ENCODE data around the gene LRRFIP1. TPM values are rescaled to one million over a fixed set of nuclear protein-coding genes. Genes with fewer than 3 reads are reported as not detected.

The LRRFIP1 gene
- total RNA-seq, 4 donors from 2014 or later = 51.5 to 95.4 (median 65.6) TPM

GRCh38 chr2:237625777-237626176, 1.6 kb upstream of the LRRFIP1 start:
- 65 to 66% methylated on average over 4 to 6 of the region's 6 CpGs for WGBS, 2 donors
- DNase-seq (ENCODE audit: low spot score in 2 of 2) = no peak

GRCh38 chr2:237626813-237627440, 460 bp upstream of the LRRFIP1 start:
- Histone ChIP-seq H3K36me3 (no peaks in the 10 kb centered on the region), H3K27me3 (peaks cover 0 to 6% of the 10 kb centered on the region in 2 donors), H3K9me3 (no peaks in the 10 kb centered on the region), H3K27ac (peak overlapping the region in 3 of 4 donors; percentile 59 to 81 (median 70)), H3K4me3 (peak overlapping the region; percentile 34 to 72 (median 54)), H3K4me1 (peaks cover 0 to 30% (median 4%) of the 10 kb centered on the region in 4 donors)
- no peak for DNase-seq (ENCODE audit: low spot score in 2 of 2)
- WGBS, 2 donors = 16 to 23% methylated on average over 39 to 40 of the region's 54 CpGs
- no peak for TF ChIP-seq EP300 (IDR thresholded peaks at IDR 0.05)
- TF ChIP-seq CTCF (IDR thresholded peaks at IDR 0.05) = no peak
- no peak for TF ChIP-seq POLR2A (IDR thresholded peaks at IDR 0.05)

More at GRCh38 chr2:237625777-237626176, 1.6 kb upstream of the LRRFIP1 start:
- H3K36me3 ChIP-seq = no peaks in the 10 kb centered on the region
- no peaks in the 10 kb centered on the region for H3K9me3 ChIP-seq
- H3K4me3 ChIP-seq = no peak overlapping the region
- H3K4me1 ChIP-seq = peaks cover 0 to 30% (median 4%) of the 10 kb centered on the region in 4 donors
- H3K27me3 ChIP-seq = peaks cover 0 to 6% of the 10 kb centered on the region in 2 donors
- TF ChIP-seq POLR2A (IDR thresholded peaks at IDR 0.05) = no peak
- H3K27ac ChIP-seq = peak overlapping the region in 1 of 4 donors; percentile 54

- peaks cover 0 to 30% (median 4%) of the 10 kb centered on the region in 4 donors for H3K4me1 ChIP-seq
- no peak for TF ChIP-seq POLR2A (IDR thresholded peaks at IDR 0.05)
- DNase-seq (ENCODE audit: low spot score in 2 of 2) = no peak
- H3K4me3 ChIP-seq = peak overlapping the region; percentile 15 to 72 (median 54)
- no peaks in the 10 kb centered on the region for H3K36me3 ChIP-seq
- peak overlapping the region in 1 of 4 donors; percentile 81 for H3K27ac ChIP-seq
- 68 to 70% methylated on average over 14 of the region's 14 CpGs for WGBS, 2 donors
- H3K9me3 ChIP-seq = no peaks in the 10 kb centered on the region
- H3K27me3 ChIP-seq = peaks cover 0 to 6% of the 10 kb centered on the region in 2 donors
Measured at GRCh38 chr2:237628247-237629187, 1.1 kb downstream of the LRRFIP1 start.

- H3K9me3 ChIP-seq = peaks cover 0 to 1% (median 0%) of the 10 kb centered on the region in 4 donors
- 77 to 89% methylated on average over 1 of the region's 1 CpG for WGBS, 2 donors
- no peak overlapping the region for H3K27ac ChIP-seq
- TF ChIP-seq CTCF (IDR thresholded peaks at IDR 0.05) (no peak), EP300 (IDR thresholded peaks at IDR 0.05) (no peak), POLR2A (IDR thresholded peaks at IDR 0.05) (no peak)
- peaks cover 0 to 30% (median 4%) of the 10 kb centered on the region in 4 donors for H3K4me1 ChIP-seq
- no peak for DNase-seq (ENCODE audit: low spot score in 2 of 2)
- no peak overlapping the region for H3K4me3 ChIP-seq
- no peaks in the 10 kb centered on the region for H3K36me3 ChIP-seq
- peaks cover 0 to 6% of the 10 kb centered on the region in 2 donors for H3K27me3 ChIP-seq
Measured at GRCh38 chr2:237629188-237629534, 1.8 kb downstream of the LRRFIP1 start.

- Histone ChIP-seq H3K36me3 (no peaks in the 10 kb centered on the region), H3K4me1 (peaks cover 0 to 30% (median 4%) of the 10 kb centered on the region in 4 donors), H3K27me3 (peaks cover 0 to 6% of the 10 kb centered on the region in 2 donors), H3K4me3 (no peak overlapping the region), H3K9me3 (peaks cover 0 to 7% (median 0%) of the 10 kb centered on the region in 4 donors), H3K27ac (no peak overlapping the region)
- no peak for DNase-seq (ENCODE audit: low spot score in 2 of 2)
- no peak for TF ChIP-seq EP300 (IDR thresholded peaks at IDR 0.05)
- WGBS, 2 donors = 94 to 95% methylated on average over 8 of the region's 8 CpGs
Measured at GRCh38 chr2:237629739-237630138, 2.4 kb downstream of the LRRFIP1 start.

GRCh38 chr2:237630216-237631000, 3.0 kb downstream of the LRRFIP1 start:
- 93% methylated on average over 12 of the region's 12 CpGs for WGBS, 2 donors
- no peak for DNase-seq (ENCODE audit: low spot score in 2 of 2)

More at GRCh38 chr2:237630216-237631000, 3.0 kb downstream of the LRRFIP1 start:
- TF ChIP-seq POLR2A (IDR thresholded peaks at IDR 0.05) = no peak
- no peak for TF ChIP-seq EP300 (IDR thresholded peaks at IDR 0.05)
- no peak for TF ChIP-seq CTCF (IDR thresholded peaks at IDR 0.05)
- peaks cover 0 to 6% of the 10 kb centered on the region in 2 donors for H3K27me3 ChIP-seq
- peaks cover 0 to 11% (median 0%) of the 10 kb centered on the region in 4 donors for H3K9me3 ChIP-seq
- H3K4me3 ChIP-seq = no peak overlapping the region
- H3K27ac ChIP-seq = no peak overlapping the region
- peaks cover 0 to 26% (median 4%) of the 10 kb centered on the region in 4 donors for H3K4me1 ChIP-seq
- H3K36me3 ChIP-seq = no peaks in the 10 kb centered on the region
